Endometrial microvascular endothelial cells (primary cell): ENCODE results near the gene TMEM208. TPM values are rescaled to one million over a fixed set of nuclear protein-coding genes. Genes with fewer than 3 reads are reported as not detected.

ENCODE experiments used
- in situ Hi-C: cut with HindIII; loops from 2 replicates; pipeline ENCODE4 v1.10.0; 2017; ENCODE audit warnings: low sequenced_read_pairs, low pct_unique_long_range_greater_than_20kb; ENCODE audit errors: inconsistent ontology term
- total RNA-seq: library from RNA; depleted of rRNA; stranded (reverse); fragments of >200 nt; gene quantifications from one replicate; pipeline ENCODE4 v1.2.3, GENCODE V29; 2015; ENCODE audit errors: inconsistent ontology term

Gene TMEM208
- 41.0 TPM for total RNA-seq

GRCh38 chr16:67226804-67227566 lies at the start of gene TMEM208:
TMEM208 (plus strand) TSS chr16:67227130; CDS start chr16:67227219, 89 bp downstream.
- in situ Hi-C loops = no loop called here

DNA sequence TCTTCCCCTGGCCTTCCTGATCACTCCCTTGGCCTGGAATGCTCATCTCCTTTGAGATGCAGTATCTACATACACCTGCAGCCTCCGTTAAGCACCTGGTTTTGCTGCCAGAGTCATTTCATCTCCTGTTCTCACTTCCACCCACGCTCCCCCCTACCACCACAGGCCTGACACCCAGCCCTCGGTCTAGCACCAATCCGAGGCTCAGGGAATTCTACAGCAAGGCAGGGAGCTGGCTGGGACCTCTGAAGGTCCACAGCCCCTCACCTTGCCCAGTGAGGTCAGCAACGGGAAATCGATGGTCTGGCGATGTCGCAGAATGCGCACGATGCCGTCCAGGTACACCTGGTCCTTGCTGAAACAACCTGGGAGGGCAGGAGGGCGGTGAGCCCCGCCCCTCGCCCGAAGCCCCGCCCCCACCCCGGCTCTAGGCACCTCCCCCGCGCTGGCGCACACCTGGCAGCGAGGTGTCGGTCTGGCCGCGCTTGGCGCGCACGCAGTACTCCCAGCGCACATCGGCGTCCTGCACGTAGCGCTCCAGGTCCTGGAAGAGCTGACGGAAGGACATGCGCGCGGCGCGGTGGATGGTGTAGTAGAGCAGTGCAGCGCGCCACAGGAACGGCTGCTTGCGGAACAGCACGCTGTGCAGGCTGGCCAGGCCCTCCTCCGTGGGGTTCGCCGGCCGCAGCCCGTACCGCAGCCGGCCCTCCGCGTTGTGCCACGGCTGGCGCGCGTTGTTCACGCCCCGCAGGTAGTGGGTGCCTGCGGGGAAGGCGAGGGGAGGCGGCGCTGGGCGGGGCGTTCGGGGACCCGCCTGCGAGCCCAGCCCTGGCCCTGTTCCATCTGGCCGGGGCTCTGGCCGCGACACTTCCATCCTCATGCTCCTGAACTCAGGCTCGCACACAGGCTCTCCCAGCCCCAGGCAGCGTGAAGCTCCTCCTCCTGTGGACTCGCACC lies 48.9 kb upstream of the TMEM208 start:
- in situ Hi-C loops = no loop called here

DNA sequence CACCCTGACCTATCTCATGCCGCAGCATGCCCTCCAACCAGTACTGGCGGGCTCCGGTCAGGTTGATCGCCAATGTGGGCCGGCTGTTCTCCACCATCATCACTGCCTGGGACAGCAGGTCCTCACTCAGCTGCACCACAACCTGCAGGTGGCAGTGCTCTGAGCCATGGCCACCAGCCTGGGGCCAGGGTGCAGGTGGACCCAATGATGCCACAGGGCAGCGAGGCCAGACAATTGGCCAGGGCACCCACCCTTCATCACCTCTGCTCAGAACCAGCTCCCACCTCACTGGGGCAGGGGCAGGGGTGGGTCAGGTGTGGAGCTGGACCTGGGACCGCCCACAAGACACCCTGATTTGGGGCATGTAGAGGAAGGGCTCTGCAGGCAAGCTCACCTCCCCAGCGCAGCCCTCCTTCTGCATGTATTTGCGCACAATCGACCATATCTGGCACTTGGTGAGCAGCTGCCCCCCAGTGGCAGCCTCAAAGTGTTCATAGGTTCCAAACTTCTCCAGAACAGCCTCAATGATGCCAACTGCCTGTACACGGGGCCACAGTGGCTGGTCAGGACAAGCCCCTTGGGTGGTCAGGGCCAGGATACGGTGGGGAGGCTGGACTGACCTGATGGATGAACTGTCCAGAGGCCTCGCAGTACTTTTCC lies 47.4 kb upstream of the TMEM208 start:
- in situ Hi-C loops = no loop called here

DNA sequence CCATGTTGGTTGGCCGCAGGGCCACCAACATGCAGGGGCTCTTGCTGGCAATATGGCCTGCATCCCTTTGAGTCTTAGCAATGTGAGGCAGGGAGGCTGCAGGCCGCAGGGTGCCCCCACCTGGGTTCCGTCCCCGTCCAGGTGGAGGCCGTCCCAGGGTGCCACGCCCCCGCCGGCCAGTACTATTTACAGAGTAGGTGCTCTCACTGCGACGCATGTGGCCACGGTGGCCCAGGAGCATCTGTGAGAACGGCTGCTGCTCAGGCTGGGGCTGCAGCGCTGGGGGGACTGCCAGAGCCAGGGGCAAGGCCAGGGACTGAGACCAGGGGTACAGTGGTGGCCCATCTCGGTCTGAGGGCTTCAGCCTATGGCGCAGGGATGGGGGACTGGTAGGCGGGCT lies 46.8 kb upstream of the TMEM208 start:
- in situ Hi-C loops = no loop called here

DNA sequence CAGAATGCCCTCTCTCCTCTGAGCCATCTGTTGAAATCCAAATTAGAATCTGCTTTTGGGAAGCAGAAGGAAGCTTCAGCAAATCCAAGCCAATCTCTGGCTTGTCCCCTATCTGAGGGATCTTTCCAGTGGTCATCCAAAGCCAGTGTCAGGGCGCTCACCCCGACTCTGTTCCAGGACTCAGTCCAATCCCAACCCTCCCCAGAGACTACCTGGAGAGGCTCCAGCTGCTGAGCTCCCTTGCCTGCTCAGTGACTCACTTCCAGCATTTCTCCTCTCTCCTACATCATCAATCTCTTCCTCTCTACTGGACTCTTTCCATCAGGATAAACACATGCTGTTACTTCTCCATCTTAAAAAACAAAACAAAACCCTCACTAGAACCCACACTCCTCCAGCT lies 45.6 kb upstream of the TMEM208 start:
- in situ Hi-C loops = no loop called here

- in situ Hi-C loops = no loop called here
Measured at GRCh38 chr16:67182288-67182687, 44.6 kb upstream of the TMEM208 start.

GRCh38 chr16:67183284-67183626 lies 43.7 kb upstream of the TMEM208 start:
- in situ Hi-C loops = no loop called here

DNA sequence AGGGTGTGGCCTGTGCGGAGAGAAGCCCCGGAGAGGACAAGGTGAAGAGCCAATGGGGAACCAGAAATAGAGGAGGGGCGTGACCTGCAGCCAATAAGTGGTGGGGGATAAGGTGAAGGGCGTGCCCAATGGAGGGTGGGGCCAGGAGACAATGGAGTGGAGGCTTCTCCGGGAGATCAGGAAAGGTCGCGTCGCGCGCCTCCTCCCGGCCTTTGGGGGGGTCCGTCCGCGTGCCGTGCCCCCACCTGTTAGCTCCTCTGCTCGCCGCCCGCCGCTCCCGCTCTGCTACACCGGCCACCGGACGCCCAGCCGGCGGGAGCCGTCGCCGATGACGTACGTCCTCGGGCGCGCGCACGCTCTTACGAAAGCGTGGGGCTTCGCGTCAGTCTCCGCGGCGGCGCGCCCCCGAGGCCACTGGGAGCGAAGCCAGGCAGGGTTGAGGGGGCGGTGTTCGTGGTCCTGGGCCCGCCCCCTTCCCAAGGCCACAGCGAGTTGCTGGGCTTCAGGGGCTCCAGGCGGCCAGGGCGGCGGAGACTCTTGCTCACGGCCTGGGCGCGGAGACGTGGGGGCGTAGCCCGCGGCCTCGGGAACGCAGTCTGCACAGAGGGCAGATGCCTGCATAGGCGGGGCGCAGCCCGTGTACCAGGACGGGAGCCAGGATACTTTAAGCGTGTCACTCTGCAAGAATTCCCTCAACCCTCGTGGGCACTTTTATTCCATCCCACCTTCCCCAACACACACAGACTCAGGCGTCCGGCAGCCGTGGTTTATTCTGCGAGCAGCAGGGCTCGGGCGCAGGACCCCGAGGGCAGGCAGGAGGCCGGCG lies 43.1 kb upstream of the TMEM208 start, which contains the start of gene MATCAP1:
MATCAP1 (minus strand) TSS at position 337 of the 826 bp plus-strand sequence. CDS start 3,353 bp downstream, outside the sequence.
- in situ Hi-C loops = no loop called here

DNA sequence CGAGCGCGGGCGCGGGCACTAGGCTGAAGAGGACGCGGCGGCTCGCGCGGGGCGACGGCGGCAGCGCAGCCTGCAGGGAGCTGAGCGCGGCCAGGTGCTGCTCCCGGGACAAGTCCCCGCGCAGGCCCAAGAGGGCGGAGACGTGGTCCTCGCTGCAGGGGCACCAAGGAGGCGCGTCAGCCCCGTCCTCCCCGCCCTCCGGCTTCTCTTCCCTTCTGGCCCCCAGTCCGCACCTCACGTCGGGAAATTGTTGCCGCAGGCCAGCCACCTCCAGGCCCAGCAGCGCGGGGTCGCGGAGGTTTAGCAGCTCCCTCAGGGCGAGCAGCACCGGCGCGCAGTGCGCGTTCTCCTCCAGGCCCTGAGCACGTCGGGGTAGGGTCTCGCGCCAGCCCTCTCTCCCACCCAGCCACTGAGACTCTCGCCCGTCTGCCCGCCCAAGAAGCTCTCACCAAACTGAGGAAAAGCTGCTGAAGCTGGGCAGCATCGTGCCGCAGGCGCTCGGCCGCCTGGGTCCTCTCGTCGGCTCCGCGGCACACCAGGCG lies 42.4 kb upstream of the TMEM208 start:
- in situ Hi-C loops = no loop called here

DNA sequence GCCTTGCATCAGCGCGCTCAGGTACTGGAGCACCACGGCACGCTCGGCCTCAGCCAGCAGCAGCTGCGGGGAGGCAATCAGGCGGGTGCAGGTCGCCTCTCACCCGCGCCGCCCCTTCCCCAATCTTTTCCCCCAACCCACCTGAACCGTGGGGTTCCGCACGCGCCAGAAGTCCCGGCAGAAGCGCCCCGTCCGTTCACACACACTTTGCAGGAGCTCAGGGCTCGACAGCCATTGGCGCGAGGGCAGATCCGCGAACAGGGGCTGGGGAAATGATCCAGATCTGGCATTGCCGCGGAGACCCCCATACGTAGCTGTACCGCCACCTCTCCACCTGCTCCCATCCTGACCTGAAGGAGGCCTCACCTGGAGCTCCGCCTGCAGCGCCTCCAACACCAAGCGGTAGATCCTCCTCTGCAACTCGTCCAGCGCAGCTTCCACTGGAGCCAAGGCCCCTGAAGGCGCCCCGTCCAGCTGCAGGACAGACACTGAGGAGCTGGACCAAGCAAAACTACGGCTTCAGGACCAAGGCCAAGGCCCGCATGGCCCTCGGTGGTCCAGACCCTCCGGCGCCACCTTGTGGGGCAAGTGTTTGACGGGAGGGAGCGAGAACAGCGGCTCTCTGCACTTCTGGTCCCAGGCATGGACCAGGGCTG lies 41.8 kb upstream of the TMEM208 start:
- in situ Hi-C loops = no loop called here

- in situ Hi-C loops = no loop called here
Measured at GRCh38 chr16:67185651-67186134, 41.2 kb upstream of the TMEM208 start.

- in situ Hi-C loops = no loop called here
Measured at GRCh38 chr16:67186550-67186950, 40.4 kb upstream of the TMEM208 start.

DNA sequence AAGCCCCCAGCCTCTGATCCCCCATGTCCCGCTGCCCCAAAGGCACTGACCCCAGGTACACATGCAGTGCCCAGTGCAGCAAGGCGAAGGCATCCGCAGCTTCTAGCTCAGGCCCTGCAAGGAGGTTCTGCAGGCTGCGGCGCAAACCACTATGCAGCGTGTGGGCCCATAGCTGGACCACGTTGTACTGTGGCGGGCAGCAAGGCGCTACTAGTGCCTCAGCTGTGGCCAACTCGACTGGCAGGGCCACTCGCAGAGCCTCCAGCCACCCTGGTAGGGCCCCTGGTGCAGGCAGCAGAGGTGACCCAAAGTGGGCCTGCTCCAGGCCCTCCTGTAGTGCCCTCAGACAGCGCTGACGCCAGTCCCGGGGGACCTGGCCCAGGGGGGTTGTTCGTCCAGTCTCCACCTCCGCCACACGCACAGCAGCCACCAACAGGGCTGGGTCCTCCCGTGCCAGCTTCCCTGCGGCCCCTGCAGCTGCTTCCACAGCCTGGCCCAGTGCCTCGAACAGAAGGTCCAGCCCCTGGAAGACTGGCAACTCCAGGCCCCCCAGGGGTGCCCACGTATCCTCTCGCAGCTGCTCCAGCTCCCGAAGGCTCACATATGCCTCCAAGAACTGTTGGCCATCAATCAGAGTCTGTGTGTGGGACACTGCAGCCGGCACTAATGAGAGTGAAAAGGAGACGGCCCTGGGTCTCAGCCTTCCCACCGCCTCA lies 39.6 kb upstream of the TMEM208 start:
- in situ Hi-C loops = no loop called here

DNA sequence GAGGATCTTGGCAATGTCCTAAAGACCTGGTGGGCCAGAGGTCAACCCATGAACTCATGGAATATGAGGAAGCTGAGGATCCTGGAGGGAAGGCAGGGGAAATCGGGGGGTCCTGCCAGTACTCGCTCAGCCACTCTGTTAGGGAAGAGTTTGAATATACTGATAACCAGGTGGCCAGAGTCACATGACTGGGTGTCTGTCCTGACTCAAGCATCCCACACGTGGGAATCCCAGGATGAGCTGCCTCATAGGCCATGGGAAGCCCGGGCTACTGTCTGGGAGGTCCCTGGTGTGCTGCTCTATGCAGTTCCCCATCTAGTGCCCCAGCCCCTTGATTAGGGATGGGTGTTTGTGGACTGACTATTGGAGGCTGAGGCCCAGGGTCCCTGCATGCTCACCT lies 38.6 kb upstream of the TMEM208 start:
- in situ Hi-C loops = no loop called here

GRCh38 chr16:67188798-67189197 lies 38.1 kb upstream of the TMEM208 start:
- in situ Hi-C loops = no loop called here

DNA sequence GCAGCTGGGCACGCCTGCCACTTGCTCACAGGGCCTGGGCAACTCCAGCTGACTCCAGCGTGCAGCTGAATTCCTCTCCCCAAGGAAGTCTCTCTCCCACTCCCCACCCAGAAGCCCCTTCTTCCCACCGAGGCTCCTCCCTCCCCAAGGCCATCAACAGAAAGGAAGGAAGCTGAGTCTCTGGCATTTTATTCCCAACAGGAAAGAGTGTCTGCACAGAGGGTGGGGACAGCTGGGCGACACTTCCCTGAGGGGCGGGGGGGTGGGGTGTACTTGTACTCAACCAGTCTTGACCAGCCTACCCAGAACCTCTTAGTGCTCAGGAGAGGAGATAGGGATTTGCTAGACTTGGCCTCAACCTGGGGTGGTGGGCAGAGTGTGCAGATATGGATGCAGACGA lies 36.9 kb upstream of the TMEM208 start, which contains the start of gene EXOC3L1:
EXOC3L1 (minus strand) TSS at position 96 of the 400 bp plus-strand sequence. CDS start 460 bp downstream, outside the sequence.
- in situ Hi-C loops = no loop called here
